GM19438 (cell line): ENCODE measurements around the gene ZNF503.

ENCODE experiments used
- ATAC-seq: cut with Tn5 transposase; IDR thresholded peaks from one replicate; pipeline ENCODE4 v1.9.1; 2021; ENCODE audit warnings: low read depth; ENCODE audit not compliant: unreplicated experiment

The ZNF503 gene

GRCh38 chr10:75432176-75432575, 30.6 kb upstream of the ZNF503 start:
- ATAC-seq, result no peak

GRCh38 chr10:75431180-75432111, 29.9 kb upstream of the ZNF503 start, which contains the start of gene LRMDA:
Gene LRMDA (plus strand): TSS chr10:75431624.
- peak; percentile 67 for ATAC-seq

DNA sequence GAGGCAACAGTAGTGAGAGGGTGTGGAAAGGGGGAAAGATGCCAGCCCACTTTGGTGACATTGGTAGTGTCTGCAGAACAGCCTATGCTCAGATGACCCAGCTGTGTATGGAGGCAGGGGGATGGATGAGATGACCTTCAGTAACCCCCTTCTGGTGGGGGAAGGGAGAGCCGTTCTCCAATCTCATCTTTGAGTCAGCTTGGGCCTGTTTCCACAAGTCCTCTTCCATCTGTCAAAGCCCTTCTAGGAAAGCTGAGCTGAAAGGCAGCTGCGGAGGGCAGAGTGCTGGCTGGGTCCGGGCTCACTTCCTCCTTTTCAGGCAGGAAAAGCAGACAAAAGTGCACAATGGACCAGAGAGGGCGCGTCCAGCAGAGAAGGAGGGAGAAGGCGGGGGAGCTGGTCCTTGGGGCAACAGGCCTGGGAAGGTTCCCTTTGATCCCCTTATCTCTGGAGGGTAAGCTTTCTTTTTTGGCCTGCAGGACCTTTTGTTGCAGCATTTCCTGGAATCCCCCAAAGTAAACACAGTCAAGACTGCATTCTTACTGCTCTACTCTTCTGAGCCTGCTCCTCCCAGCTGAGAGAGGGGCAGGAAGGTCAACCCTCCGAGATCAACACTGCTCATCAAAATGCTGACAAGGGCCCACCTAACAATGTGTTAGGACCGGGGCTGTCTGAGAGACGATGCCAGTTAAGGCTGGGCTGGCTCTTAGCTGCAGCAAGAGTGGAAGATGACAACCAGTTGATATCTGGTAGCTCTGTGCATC, 28.6 kb upstream of the ZNF503 start:
- peak; percentile 48 for ATAC-seq

- ATAC-seq, result no peak
Measured at GRCh38 chr10:75429159-75429827, 27.7 kb upstream of the ZNF503 start.

GRCh38 chr10:75428434-75429158, 27.0 kb upstream of the ZNF503 start:
- ATAC-seq, result no peak

- ATAC-seq, result no peak
Measured at GRCh38 chr10:75427951-75428350, 26.4 kb upstream of the ZNF503 start.

DNA sequence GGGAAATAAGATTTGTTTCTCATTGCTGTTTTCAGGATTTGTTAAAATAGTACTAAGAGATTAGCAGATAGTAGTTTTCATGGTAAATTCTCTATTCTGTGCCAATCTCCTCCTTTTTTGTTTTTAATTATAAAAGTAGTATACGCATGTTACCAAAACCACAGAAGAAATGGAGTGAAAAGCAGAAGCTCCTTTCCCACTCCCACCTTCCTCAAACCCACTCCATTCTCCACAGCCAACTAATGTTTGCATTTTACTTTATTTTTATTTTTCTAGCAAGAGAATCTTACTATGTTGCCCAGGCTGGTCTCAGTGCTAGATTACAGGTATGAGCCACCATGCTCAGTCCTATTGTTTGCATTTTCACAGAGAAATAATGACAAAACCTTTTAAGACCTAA, 25.3 kb upstream of the ZNF503 start:
- ATAC-seq, result no peak

GRCh38 chr10:75425291-75426079, 23.9 kb upstream of the ZNF503 start:
- no peak for ATAC-seq

GRCh38 chr10:75424571-75424970, 23.0 kb upstream of the ZNF503 start:
- no peak for ATAC-seq

DNA sequence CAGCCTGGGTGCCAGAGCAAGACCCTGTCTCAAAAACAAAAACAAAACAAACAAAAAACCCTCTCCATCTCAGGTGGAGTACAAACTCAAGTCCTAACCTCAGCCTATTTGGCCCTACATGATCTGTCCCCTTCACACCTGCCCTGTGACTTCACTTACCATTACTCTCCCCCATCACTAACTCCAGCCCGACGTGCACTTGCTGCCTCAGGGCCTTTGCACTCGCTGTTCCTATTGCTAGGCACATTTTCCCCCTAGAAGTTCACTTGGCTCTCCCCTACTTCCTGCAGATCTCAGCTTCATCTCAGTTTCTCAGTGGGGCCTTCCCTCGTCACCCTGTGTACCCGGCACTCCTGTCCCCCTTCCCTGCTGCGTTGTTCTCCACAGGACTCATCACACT, 21.3 kb upstream of the ZNF503 start:
- no peak for ATAC-seq

- ATAC-seq, result no peak
Measured at GRCh38 chr10:75418712-75419111, 17.1 kb upstream of the ZNF503 start.

GRCh38 chr10:75418293-75418692, 16.7 kb upstream of the ZNF503 start:
- ATAC-seq, result no peak

- no peak for ATAC-seq
Measured at GRCh38 chr10:75417522-75417927, 16.0 kb upstream of the ZNF503 start.

DNA sequence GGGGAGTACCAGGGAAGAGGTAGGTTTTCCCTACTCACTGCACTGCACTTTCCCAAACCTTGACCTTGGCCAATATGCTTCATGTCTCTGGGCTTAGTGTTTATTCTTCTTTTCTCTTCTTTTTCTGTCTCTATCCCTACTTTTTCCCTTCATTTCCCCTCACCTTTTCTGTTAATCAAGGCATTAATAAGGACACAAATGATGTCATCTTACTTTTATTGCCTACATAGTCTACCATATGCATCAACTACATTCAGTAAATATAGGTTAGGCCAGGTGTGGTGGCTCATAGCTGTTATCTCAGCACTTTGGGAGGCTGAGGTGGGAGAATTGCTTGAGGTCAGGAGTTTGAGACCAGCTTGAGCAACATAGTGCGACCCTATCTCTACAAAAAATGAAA, 13.0 kb upstream of the ZNF503 start:
- ATAC-seq, result no peak

- ATAC-seq, result no peak
Measured at GRCh38 chr10:75410132-75411005, 8.8 kb upstream of the ZNF503 start.

DNA sequence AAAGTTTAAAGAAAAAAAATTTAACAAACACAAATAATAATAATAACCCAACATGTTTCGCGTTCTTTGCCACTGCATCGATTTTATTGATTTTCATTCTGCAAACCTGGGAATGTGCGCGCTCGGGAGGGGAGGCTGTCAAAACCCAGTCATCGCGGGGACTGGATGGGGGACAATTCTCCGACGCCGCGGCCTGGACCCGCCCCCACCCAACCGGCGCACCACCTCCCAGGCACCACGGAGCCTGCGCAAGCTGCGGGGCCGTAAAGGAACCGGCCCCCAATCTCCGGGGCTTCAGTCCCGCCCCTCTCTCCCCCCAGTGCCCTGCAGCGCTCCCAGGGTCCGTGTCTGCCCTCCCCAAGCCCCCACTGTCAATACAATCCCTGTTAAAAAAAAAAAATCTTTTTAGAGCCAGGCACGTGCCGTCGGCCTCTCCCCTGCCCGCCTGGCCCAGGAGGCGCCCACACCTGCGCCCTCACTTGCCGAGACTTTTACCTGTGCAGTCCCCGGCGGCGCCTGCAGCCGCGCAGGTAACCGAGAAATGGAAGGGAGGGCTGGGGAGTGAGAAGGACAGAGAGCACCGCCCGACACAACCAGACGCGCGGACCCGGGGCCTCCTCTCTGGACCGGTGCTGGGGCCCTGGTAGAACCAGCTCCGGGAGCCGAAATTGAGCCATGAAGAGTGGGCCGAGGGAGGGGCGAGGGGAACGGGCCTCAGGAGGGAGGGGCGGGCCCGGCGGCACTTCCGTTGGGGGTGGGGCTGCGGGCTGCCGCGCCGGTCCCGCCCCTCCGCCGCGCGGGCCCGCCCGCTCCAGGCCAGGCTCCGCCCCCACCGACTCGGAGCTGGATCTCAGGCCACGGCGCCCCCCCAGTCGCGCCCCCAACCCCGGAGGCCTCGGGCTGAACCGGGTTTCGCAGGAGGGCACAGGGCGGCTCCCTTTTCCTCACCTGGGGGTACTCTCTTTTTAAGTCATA, 7.6 kb upstream of the ZNF503 start:
- ATAC-seq, result peak; percentile 55

- no peak for ATAC-seq
Measured at GRCh38 chr10:75408509-75408875, 6.9 kb upstream of the ZNF503 start.
